GM18873 (cell line): ENCODE results near the gene MAPK8.

Source experiments
- ATAC-seq: cut with Tn5 transposase; IDR thresholded peaks from one replicate; pipeline ENCODE4 v1.9.1; 2021; ENCODE audit warnings: mild to moderate bottlenecking, moderate library complexity, moderate number of reproducible peaks; ENCODE audit not compliant: unreplicated experiment, low FRiP score

The MAPK8 gene

GRCh38 chr10:48377751-48378530, 71.5 kb downstream of the MAPK8 start:
- ATAC-seq = no peak

- ATAC-seq = no peak
Observed at GRCh38 chr10:48378675-48379074, 72.2 kb downstream of the MAPK8 start.

- no peak for ATAC-seq
Observed at GRCh38 chr10:48381971-48382370, 75.5 kb downstream of the MAPK8 start.

- no peak for ATAC-seq
Observed at GRCh38 chr10:48382982-48383381, 76.5 kb downstream of the MAPK8 start.

- no peak for ATAC-seq
Observed at GRCh38 chr10:48383393-48383792, 76.9 kb downstream of the MAPK8 start.

GRCh38 chr10:48384699-48384982, 78.2 kb downstream of the MAPK8 start:
- ATAC-seq = no peak

GRCh38 chr10:48389272-48389671, 82.8 kb downstream of the MAPK8 start:
- no peak for ATAC-seq

- ATAC-seq = no peak
Observed at GRCh38 chr10:48389846-48390557, 83.5 kb downstream of the MAPK8 start.

- no peak for ATAC-seq
Observed at GRCh38 chr10:48390558-48390871, 84.0 kb downstream of the MAPK8 start.

- peak; percentile 58 for ATAC-seq
Observed at GRCh38 chr10:48390933-48391845, 84.7 kb downstream of the MAPK8 start.

GRCh38 chr10:48391994-48392393, 85.5 kb downstream of the MAPK8 start:
- ATAC-seq = no peak

GRCh38 chr10:48398261-48398660, 91.8 kb downstream of the MAPK8 start:
- ATAC-seq = no peak

- no peak for ATAC-seq
Observed at GRCh38 chr10:48399056-48399541, 92.6 kb downstream of the MAPK8 start.

- no peak for ATAC-seq
Observed at GRCh38 chr10:48399551-48399950, 93.1 kb downstream of the MAPK8 start.

GRCh38 chr10:48400129-48400849, 93.8 kb downstream of the MAPK8 start:
- no peak for ATAC-seq

- ATAC-seq = no peak
Observed at GRCh38 chr10:48400850-48401220, 94.4 kb downstream of the MAPK8 start.

GRCh38 chr10:48404646-48405045, 98.2 kb downstream of the MAPK8 start:
- no peak for ATAC-seq

- no peak for ATAC-seq
Observed at GRCh38 chr10:48406204-48406603, 99.7 kb downstream of the MAPK8 start.

- ATAC-seq = no peak
Observed at GRCh38 chr10:48406658-48407057, 100.2 kb downstream of the MAPK8 start.

- ATAC-seq = no peak
Observed at GRCh38 chr10:48410503-48410902, 104.0 kb downstream of the MAPK8 start.

- no peak for ATAC-seq
Observed at GRCh38 chr10:48411510-48411909, 105.0 kb downstream of the MAPK8 start.
